H1 (cell line): ENCODE data around the gene TSPOAP1. TPM values are rescaled to one million over a fixed set of nuclear protein-coding genes. Genes with fewer than 3 reads are reported as not detected.

Experiments used
- CTCF ChIA-PET: fragments of 300-600 bp; sonication (Branson Sonifier 250); formaldehyde crosslinking; loops from one replicate; lab custom pipeline; 2021; ENCODE audit not compliant: partially characterized antibody; lab: Charles Lee
- POLR2A ChIA-PET: fragments of 300-600 bp; sonication (Branson Sonifier 250); formaldehyde crosslinking; loops from one replicate; lab custom pipeline; 2021; ENCODE audit warnings: inconsistent platforms; ENCODE audit not compliant: partially characterized antibody; lab: Charles Lee
- DNase-seq, 2 experiments: peaks; one replicate each; pipeline versions ENCODE4 v3.0.0 to v3.0.0-alpha.2; 2010 to 2022; ENCODE audit warnings: low spot score in 2 of 2, low read depth in 1 of 2, mixed read lengths in 1 of 2
- FAIRE-seq: peaks from 2 replicates; lab custom pipeline; 2011; peaks lifted over from hg19 to GRCh38; lab: Jason Lieb, UNC
- H2AFZ ChIP-seq: 2 replicates; pipeline ENCODE4 v1.8.1; 2012; ENCODE audit warnings: low read length, inconsistent platforms
- H2AK5ac ChIP-seq: 2 replicates; pipeline ENCODE4 v1.6.1; 2013; ENCODE audit warnings: low read depth, low read length
- H2BK120ac ChIP-seq: replicated peaks from 2 replicates; pipeline ENCODE3; 2013; ENCODE audit warnings: low read depth, low read length, inconsistent platforms
- H2BK12ac ChIP-seq: 2 replicates; pipeline ENCODE4 v1.6.1; 2013; ENCODE audit warnings: low read depth, low read length
- H2BK15ac ChIP-seq: 2 replicates; pipeline ENCODE4 v1.6.1; 2013; ENCODE audit warnings: low read length
- H2BK20ac ChIP-seq: 2 replicates; pipeline ENCODE4 v1.6.1; 2013; ENCODE audit warnings: low read length
- H2BK5ac ChIP-seq: 2 replicates; pipeline ENCODE4 v1.6.1; 2013; ENCODE audit warnings: low read depth, low read length
- H3K14ac ChIP-seq: 2 replicates; pipeline ENCODE4 v1.6.1; 2013; ENCODE audit warnings: inconsistent platforms; ENCODE audit not compliant: insufficient read length
- H3K18ac ChIP-seq: 2 replicates; pipeline ENCODE4 v1.6.1; 2013; ENCODE audit warnings: low read length; ENCODE audit errors: extremely low read depth
- H3K23ac ChIP-seq: 2 replicates; pipeline ENCODE4 v1.6.1; 2013; ENCODE audit warnings: inconsistent platforms; ENCODE audit not compliant: insufficient read length
- H3K23me2 ChIP-seq: 2 replicates; pipeline ENCODE4 v1.6.1; 2013; ENCODE audit warnings: low read depth, low read length
- H3K27ac ChIP-seq: 2 replicates; pipeline ENCODE4 v1.6.1; 2011; ENCODE audit warnings: low read depth, low read length, inconsistent platforms
- H3K27me3 ChIP-seq, 4 experiments: replicated peaks in 1 of 4; 1 replicate in 1 of 4; 2 replicates in 3 of 4; pipeline versions ENCODE4 v1.6.1 to v1.8.1; 2011 to 2013; ENCODE audit warnings: low read length in 3 of 4, mild to moderate bottlenecking in 3 of 4, inconsistent platforms in 2 of 4, mixed read lengths in 2 of 4, moderate library complexity in 1 of 4; ENCODE audit not compliant: control insufficient read depth in 3 of 4, insufficient read depth in 3 of 4; ENCODE audit errors: extremely low read depth in 1 of 4
- H3K36me3 ChIP-seq, 4 experiments: 2 replicates each; pipeline versions ENCODE4 v1.6.1 to v1.8.1; 2011 to 2013; ENCODE audit warnings: mild to moderate bottlenecking in 4 of 4, low read length in 3 of 4, moderate library complexity in 2 of 4, control low read depth in 1 of 4, inconsistent platforms in 1 of 4; ENCODE audit not compliant: insufficient read depth in 4 of 4, control insufficient read depth in 2 of 4
- H3K4ac ChIP-seq: replicated peaks from 2 replicates; pipeline ENCODE3; 2013; ENCODE audit warnings: low read length, low read depth, mixed read lengths, inconsistent platforms; ENCODE audit not compliant: insufficient read length
- H3K4me1 ChIP-seq, 4 experiments: replicated peaks in 1 of 4; 1 replicate in 1 of 4; 2 replicates in 3 of 4; pipeline versions ENCODE4 v1.6.1 to v1.8.1; 2011 to 2013; ENCODE audit warnings: low read length in 3 of 4, inconsistent platforms in 2 of 4, mixed read lengths in 1 of 4; ENCODE audit not compliant: insufficient read depth in 4 of 4, control insufficient read depth in 3 of 4
- H3K4me2 ChIP-seq, 2 experiments: 2 replicates each; pipeline versions ENCODE4 v1.6.1 to v1.8.1; 2011 to 2013; ENCODE audit warnings: low read depth in 2 of 2, low read length in 2 of 2, control low read depth in 1 of 2, inconsistent platforms in 1 of 2, mild to moderate bottlenecking in 1 of 2; ENCODE audit not compliant: insufficient read depth in 1 of 2
- H3K4me3 ChIP-seq, 4 experiments: fragments of 200-600, 300-600 bp in 1 of 4; sonication (generic), shearing (Covaris generic), sonication (Bioruptor Twin) in 1 of 4; 2 replicates each; pipeline versions ENCODE4 v1.5.1 to v1.8.1; 2011 to 2016; ENCODE audit warnings: low read length in 4 of 4, low read depth in 3 of 4, control low read depth in 2 of 4, inconsistent platforms in 2 of 4, mild to moderate bottlenecking in 2 of 4, mixed read lengths in 1 of 4, moderate library complexity in 1 of 4; ENCODE audit not compliant: insufficient read depth in 2 of 4; ENCODE audit errors: extremely low read depth in 1 of 4
- H3K56ac ChIP-seq: replicated peaks from 2 replicates; pipeline ENCODE3; 2013; ENCODE audit warnings: low read depth, mild to moderate bottlenecking, mixed read lengths, low read length, inconsistent platforms; ENCODE audit not compliant: insufficient read length
- H3K79me1 ChIP-seq: 2 replicates; pipeline ENCODE4 v1.6.1; 2013; ENCODE audit warnings: low read depth, low read length, control low read depth
- H3K79me2 ChIP-seq, 2 experiments: 2 replicates each; pipeline versions ENCODE4 v1.6.1 to v1.8.1; 2012 to 2013; ENCODE audit warnings: low read length in 2 of 2, mild to moderate bottlenecking in 2 of 2, inconsistent platforms in 1 of 2; ENCODE audit not compliant: insufficient read depth in 2 of 2, control insufficient read depth in 1 of 2
- H3K9ac ChIP-seq, 4 experiments: replicated peaks in 1 of 4; 1 replicate in 1 of 4; 2 replicates in 3 of 4; pipeline versions ENCODE4 v1.6.1 to v1.8.1; 2011 to 2013; ENCODE audit warnings: low read depth in 3 of 4, low read length in 3 of 4, control low read depth in 2 of 4, mild to moderate bottlenecking in 2 of 4, moderate library complexity in 2 of 4, inconsistent platforms in 1 of 4; ENCODE audit errors: extremely low read depth in 1 of 4
- H3K9me3 ChIP-seq, 2 experiments: 2 replicates each; pipeline versions ENCODE4 v1.6.1 to v1.8.1; 2012 to 2013; ENCODE audit warnings: mild to moderate bottlenecking in 2 of 2, moderate library complexity in 2 of 2, control low read depth in 1 of 2, inconsistent platforms in 1 of 2, low read depth in 1 of 2, low read length in 1 of 2, mixed read lengths in 1 of 2; ENCODE audit not compliant: insufficient read depth in 2 of 2
- H4K20me1 ChIP-seq, 2 experiments: replicated peaks in 1 of 2; 2 replicates each; pipeline versions ENCODE3 to v1.8.1; 2011 to 2013; ENCODE audit warnings: inconsistent platforms in 2 of 2, low read length in 2 of 2, mild to moderate bottlenecking in 1 of 2; ENCODE audit not compliant: insufficient read depth in 2 of 2, control insufficient read depth in 1 of 2
- H4K5ac ChIP-seq: 2 replicates; pipeline ENCODE4 v1.6.1; 2013; ENCODE audit warnings: low read length, low read depth, mixed read lengths, inconsistent platforms; ENCODE audit not compliant: insufficient read length
- H4K8ac ChIP-seq: 2 replicates; pipeline ENCODE4 v1.8.0; 2013; ENCODE audit warnings: mild to moderate bottlenecking, moderate library complexity, low read length, inconsistent platforms; ENCODE audit not compliant: insufficient read depth; ENCODE audit errors: extremely low read depth
- H4K91ac ChIP-seq: replicated peaks from 2 replicates; pipeline ENCODE3; 2013; ENCODE audit warnings: low read length, mixed read lengths, inconsistent platforms; ENCODE audit not compliant: insufficient read length
- RBBP5 ChIP-seq: IDR thresholded peaks from 2 replicates; pipeline ENCODE4 v1.7.1; 2012; ENCODE audit warnings: low read depth, mild to moderate bottlenecking, inconsistent platforms, low read length, moderate library complexity, borderline replicate concordance
- RFX5 ChIP-seq: IDR thresholded peaks from 2 replicates; pipeline ENCODE4 v1.6.1; 2011; ENCODE audit warnings: low read depth, low read length, improper control_type of control experiment, borderline replicate concordance
- SIRT6 ChIP-seq: IDR thresholded peaks from one replicate; pipeline ENCODE4 v1.7.1; 2012; ENCODE audit warnings: low read length, inconsistent platforms
- TAF1 ChIP-seq: IDR thresholded peaks from 2 replicates; pipeline ENCODE4 v1.6.1; 2011; ENCODE audit warnings: mild to moderate bottlenecking, low read depth, low read length
- YY1 ChIP-seq: IDR thresholded peaks from 2 replicates; pipeline ENCODE4 v1.6.1; 2011; ENCODE audit warnings: low read depth, mild to moderate bottlenecking, low read length
- WGBS, 2 experiments: shearing (Covaris generic) in 1 of 2; methylation state at CpG; one replicate each; pipeline versions ENCODE4 v1.1.6 to v1.1.7; 2013 to 2015; ENCODE audit warnings: low lambda C conversion rate in 2 of 2, mixed read lengths in 2 of 2, inconsistent platforms in 1 of 2, low coverage in 1 of 2, missing lambda C conversion rate in 1 of 2; ENCODE audit not compliant: insufficient replicate concordance in 2 of 2, insufficient coverage in 1 of 2, insufficient read length in 1 of 2; ENCODE audit errors: extremely low coverage in 1 of 2, missing lambda C conversion rate in 1 of 2; 5-methylcytosine and 5-hydroxymethylcytosine counted together
- polyA plus RNA-seq, 7 experiments: library from polyadenylated mRNA; depleted of rRNA in 3 of 7; stranded (reverse) in 5 of 7; unstranded in 2 of 7; fragments of >200 nt in 5 of 7; fragments of 200-250 nt in 2 of 7; gene quantifications; 1 replicate in 5 of 7; 2 replicates in 1 of 7; 4 replicates in 1 of 7; pipeline versions ENCODE4 v1.2.1 to v1.2.3, GENCODE V29; 2011 to 2013; ENCODE audit warnings: missing spikeins in 2 of 7, mixed read lengths in 2 of 7
- total RNA-seq: library from RNA; stranded (reverse); fragmentation: NEBNext Ultra II Directional; extraction: Animal tissue kit (Norgen Biotek cat#: 25700); gene quantifications from 2 replicates; pipeline ENCODE4 v1.2.1, GENCODE V29; 2021

TSPOAP1 gene
- total and polyA plus RNA-seq, 2 of the 8 experiments (the other 6 are each of a cell fraction or from before 2014, with no cell fraction given) = 7.6 to 9.2 TPM

DNA sequence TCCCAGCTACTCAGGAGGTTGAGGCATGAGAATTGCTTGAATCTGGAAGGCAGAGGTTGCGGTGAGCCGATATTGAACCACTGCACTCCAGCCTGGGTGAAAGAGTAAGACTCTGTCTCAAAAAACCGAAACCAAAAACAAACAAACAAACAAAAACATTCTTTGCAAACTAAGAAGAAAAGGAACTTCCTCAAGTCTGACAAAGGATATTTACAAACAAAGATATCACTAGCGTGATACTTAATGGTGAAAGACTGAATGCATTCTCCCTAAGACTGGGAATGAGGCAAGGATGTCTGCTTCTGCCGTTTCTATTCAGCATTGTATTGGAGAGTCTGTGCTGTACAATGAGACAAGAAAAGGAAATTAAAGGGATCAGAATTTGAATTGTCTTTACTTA, 37.3 kb downstream of the TSPOAP1 start:
- TF ChIP-seq YY1 = no peak
- TF ChIP-seq RFX5 = no peak
- no peak for TF ChIP-seq TAF1
- no peak for TF ChIP-seq RBBP5
- no peak for TF ChIP-seq SIRT6
- Histone ChIP-seq H3K9me3 (no peaks in the 10 kb centered on the region), H3K9ac (no peak overlapping the region), H2BK20ac (no peak overlapping the region), H4K91ac (no peak overlapping the region), H3K23ac (no peak overlapping the region), H3K4ac (no peak overlapping the region), H3K36me3 (no peaks in the 10 kb centered on the region), H2BK120ac (no peak overlapping the region), H2AFZ (no peak overlapping the region), H4K8ac (no peak overlapping the region), H2BK5ac (no peak overlapping the region), H3K27me3 (peaks cover 0 to 2% (median 0%) of the 10 kb centered on the region in 4 experiments; a peak in 1 of 7 replicates), H3K4me2 (no peak overlapping the region), H3K23me2 (no peaks in the 10 kb centered on the region), H3K27ac (no peak overlapping the region), H3K4me3 (no peak overlapping the region), H3K18ac (no peak overlapping the region), H4K20me1 (no peaks in the 10 kb centered on the region), H2BK12ac (no peak overlapping the region), H3K79me2 (no peaks in the 10 kb centered on the region), H3K79me1 (no peaks in the 10 kb centered on the region), H3K14ac (no peak overlapping the region), H3K56ac (no peak overlapping the region), H2BK15ac (no peak overlapping the region), H3K4me1 (no peaks in the 10 kb centered on the region), H4K5ac (no peak overlapping the region), H2AK5ac (no peak overlapping the region)
- FAIRE-seq (no peak), DNase-seq (no peak)
- POLR2A ChIA-PET = no interaction called here
- 87% methylated on average over 5 of the region's 5 CpGs; no CpG with 5 or more reads in 1 of the 2 experiments for WGBS, 2 experiments
- CTCF ChIA-PET = interaction anchor here (0.6 to 7.1 kb wide), 4 partner anchors 13 to 170 kb away, joined by 3 to 58 read pairs (median 4); no protein-coding TSS in a partner anchor
